NCI-H2107 (cell line): ENCODE results near the gene PPP1R37.

Source experiments
- DNase-seq: peaks from one replicate; lab custom pipeline; 2025; lab: John Stamatoyannopoulos, UW

PPP1R37 gene

GRCh38 chr19:45071545-45071938 lies 21.4 kb upstream of the PPP1R37 start:
- no peak for DNase-seq

- DNase-seq: no peak
Observed at GRCh38 chr19:45071969-45072790, 20.8 kb upstream of the PPP1R37 start.

GRCh38 chr19:45074744-45075300 lies 18.2 kb upstream of the PPP1R37 start:
- DNase-seq: no peak

GRCh38 chr19:45075301-45076028 lies 17.5 kb upstream of the PPP1R37 start:
- DNase-seq: no peak

GRCh38 chr19:45076029-45076850 lies 16.7 kb upstream of the PPP1R37 start, which contains the start of gene ZNF296:
TSS of gene ZNF296 (minus strand) at chr19:45076478. CDS start at chr19:45076373, 105 bp downstream.
- no peak for DNase-seq

DNA sequence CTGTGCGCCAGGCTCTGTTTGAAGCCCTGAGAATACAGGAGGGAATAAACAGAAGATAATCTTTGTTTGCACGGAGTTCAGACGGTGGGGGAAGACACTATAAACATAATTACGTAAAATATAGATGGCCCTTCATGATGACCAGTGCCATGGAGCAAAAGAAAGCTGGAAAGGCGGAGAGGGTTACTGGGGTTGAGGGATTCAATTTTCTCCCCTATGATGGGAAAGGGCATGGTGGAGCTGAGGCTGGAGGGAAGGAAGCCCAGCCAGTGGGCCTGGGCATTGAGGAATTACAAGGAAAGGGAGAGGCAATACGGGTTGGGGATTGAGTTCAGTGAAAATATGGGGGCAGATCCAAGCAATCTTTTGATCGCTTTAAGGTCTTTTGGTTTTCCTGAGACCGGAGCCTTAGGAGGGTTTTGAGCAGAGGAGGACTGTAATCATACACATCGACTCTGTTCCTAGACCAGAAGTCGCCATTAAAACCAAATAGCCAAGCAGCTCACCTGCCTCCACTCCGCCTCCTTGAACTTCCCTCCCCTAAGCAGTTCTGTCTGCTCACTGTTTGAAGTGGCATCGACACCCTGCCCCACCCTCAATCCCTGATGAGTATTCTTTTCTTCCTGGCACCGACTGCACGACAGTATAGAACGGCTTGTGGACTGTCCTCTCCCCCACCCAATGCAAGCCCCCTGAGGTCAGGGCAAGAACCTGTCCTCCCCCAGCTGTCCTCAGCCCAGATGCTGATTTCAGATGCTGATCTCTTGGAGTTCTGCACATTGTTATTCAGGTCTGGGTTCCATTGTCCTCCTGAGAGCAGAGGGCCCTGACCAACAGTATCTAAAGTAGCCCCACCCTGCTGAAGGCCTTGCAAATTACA lies 15.9 kb upstream of the PPP1R37 start:
- no peak for DNase-seq

DNA sequence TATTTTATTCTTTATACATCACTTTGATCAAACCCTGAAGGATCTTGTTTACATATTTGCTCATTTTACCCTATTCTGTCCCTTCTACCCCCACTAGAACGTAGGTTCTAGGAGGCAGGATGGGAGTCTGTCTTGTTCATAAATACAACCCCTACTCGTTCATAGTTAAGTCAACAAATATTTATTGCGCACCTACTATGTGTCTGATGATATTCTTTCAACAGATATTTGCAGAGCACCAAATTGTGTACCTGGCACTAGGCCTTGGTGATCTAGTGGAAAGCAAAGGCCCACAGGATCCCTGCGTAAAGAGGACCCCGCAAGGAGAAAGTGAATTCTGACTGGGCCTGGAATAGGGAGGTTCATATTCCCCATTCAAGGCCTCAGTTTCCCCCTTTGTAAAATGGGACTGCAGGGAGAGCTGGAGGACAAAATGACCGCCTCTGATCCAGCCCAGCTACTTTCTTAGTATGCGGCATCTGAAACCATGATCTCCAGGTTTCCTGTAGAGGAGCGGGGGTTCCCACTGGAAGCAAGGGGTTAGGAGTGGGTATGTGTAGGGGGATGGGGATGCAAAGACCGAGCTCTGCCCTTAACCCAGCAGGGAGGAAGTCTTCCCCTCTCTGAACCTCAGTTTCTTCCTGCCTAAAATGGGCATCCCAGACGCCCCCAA lies 14.5 kb upstream of the PPP1R37 start:
- DNase-seq: no peak

GRCh38 chr19:45079063-45079910 lies 13.7 kb upstream of the PPP1R37 start, which contains the start of gene GEMIN7:
TSS of gene GEMIN7 (plus strand) at chr19:45079260. CDS start at chr19:45090115, 10,855 bp downstream.
- peak; percentile 70 for DNase-seq

GRCh38 chr19:45079911-45080370 lies 13.0 kb upstream of the PPP1R37 start:
- no peak for DNase-seq

- DNase-seq: no peak
Observed at GRCh38 chr19:45082170-45082569, 10.8 kb upstream of the PPP1R37 start.

DNA sequence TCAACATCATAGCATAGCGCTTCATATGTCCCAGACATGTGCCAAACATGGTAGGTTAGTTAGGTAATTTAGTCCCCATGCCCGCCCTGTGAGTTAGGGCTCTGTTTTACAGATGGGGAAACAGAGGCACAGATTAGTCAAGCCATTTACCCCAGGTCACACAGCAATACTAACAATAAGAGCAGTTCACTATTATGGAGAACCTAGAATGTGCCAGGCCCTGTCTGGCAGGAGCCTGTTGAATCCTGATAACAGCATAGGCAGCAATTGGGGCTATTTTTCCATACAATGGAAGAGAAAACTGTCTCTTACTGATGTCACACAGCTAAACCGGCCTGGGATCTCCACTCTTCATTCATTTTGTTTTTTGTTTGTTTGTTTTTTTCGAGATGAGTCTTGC lies 6.5 kb upstream of the PPP1R37 start:
- no peak for DNase-seq

GRCh38 chr19:45087531-45087930 lies 5.4 kb upstream of the PPP1R37 start:
- DNase-seq: no peak

GRCh38 chr19:45090034-45090433 lies 2.9 kb upstream of the PPP1R37 start:
- DNase-seq: no peak

- no peak for DNase-seq
Observed at GRCh38 chr19:45090606-45091005, 2.4 kb upstream of the PPP1R37 start.

GRCh38 chr19:45091031-45091923 lies 1.7 kb upstream of the PPP1R37 start:
- DNase-seq: peak; percentile 98

DNA sequence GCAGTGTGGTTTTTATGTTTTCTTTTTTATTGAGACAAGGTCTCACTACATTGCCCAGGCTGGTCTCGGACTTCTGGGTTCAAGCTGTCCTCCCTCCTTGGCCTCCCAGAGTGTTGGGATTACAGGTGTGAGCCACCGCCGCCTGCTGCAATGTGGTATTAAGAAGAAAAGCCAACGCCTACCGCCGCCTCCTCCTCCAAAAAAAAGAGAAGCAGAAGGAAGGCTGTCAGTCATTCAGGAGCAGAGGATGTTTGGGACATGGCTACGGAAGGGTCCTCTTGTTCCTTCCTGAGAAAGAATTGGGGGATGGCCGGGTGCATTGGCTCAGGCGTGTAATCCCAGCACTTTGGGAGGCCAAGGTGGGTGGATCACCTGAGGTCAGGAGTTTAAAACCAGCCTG lies 1.2 kb downstream of the PPP1R37 start:
- DNase-seq: no peak

- no peak for DNase-seq
Observed at GRCh38 chr19:45094707-45095106, 1.7 kb downstream of the PPP1R37 start.
